Middle frontal gyrus (tissue), 1 donor: ENCODE measurements around the gene ING3.

Experiments used
- DNase-seq: peaks from one replicate; pipeline ENCODE4 v3.0.0-alpha.2; 2015; ENCODE audit warnings: low spot score; ENCODE audit errors: extremely low spot score

Gene ING3

GRCh38 chr7:120950539-120951308 is at the start of gene ING3:
ING3 (plus strand) TSS chr7:120950777; CDS start chr7:120950897, 120 bp downstream.
- peak; percentile 96 for DNase-seq

GRCh38 chr7:120915314-120916105 is 35.1 kb upstream of the ING3 start:
- DNase-seq, result no peak

GRCh38 chr7:120916121-120916520 is 34.5 kb upstream of the ING3 start:
- DNase-seq, result no peak

GRCh38 chr7:120916538-120916937 is 34.0 kb upstream of the ING3 start:
- no peak for DNase-seq

GRCh38 chr7:120919466-120919865 is 31.1 kb upstream of the ING3 start:
- no peak for DNase-seq

- DNase-seq, result no peak
Measured at GRCh38 chr7:120920034-120920433, 30.5 kb upstream of the ING3 start.

GRCh38 chr7:120920591-120921274 is 29.8 kb upstream of the ING3 start:
- no peak for DNase-seq

- DNase-seq, result no peak
Measured at GRCh38 chr7:120924837-120925236, 25.7 kb upstream of the ING3 start.

- no peak for DNase-seq
Measured at GRCh38 chr7:120925392-120925791, 25.2 kb upstream of the ING3 start.

- DNase-seq, result no peak
Measured at GRCh38 chr7:120926943-120927346, 23.6 kb upstream of the ING3 start.

GRCh38 chr7:120927454-120928103 is 23.0 kb upstream of the ING3 start:
- DNase-seq, result no peak

- DNase-seq, result no peak
Measured at GRCh38 chr7:120931243-120931642, 19.3 kb upstream of the ING3 start.

GRCh38 chr7:120933475-120933874 is 17.1 kb upstream of the ING3 start:
- DNase-seq, result no peak

- no peak for DNase-seq
Measured at GRCh38 chr7:120939345-120939744, 11.2 kb upstream of the ING3 start.

- no peak for DNase-seq
Measured at GRCh38 chr7:120941064-120941463, 9.5 kb upstream of the ING3 start.

- no peak for DNase-seq
Measured at GRCh38 chr7:120941856-120942255, 8.7 kb upstream of the ING3 start.

GRCh38 chr7:120942861-120943260 is 7.7 kb upstream of the ING3 start:
- no peak for DNase-seq

- no peak for DNase-seq
Measured at GRCh38 chr7:120944826-120945562, 5.6 kb upstream of the ING3 start.

GRCh38 chr7:120947980-120948379 is 2.6 kb upstream of the ING3 start:
- no peak for DNase-seq

GRCh38 chr7:120949393-120949911 is 1.1 kb upstream of the ING3 start:
- DNase-seq, result no peak
